ENCODE data around the gene TRAPPC1. TPM values are rescaled to one million over a fixed set of nuclear protein-coding genes. Genes with fewer than 3 reads are reported as not detected.

Gene TRAPPC1
- total RNA-seq, 2 donors from 2014 or later = 139 to 150 TPM

GRCh38 chr17:7887482-7888183, 44.1 kb downstream of the TRAPPC1 start:
- DNase-seq (peak; percentile 82 to 87), ATAC-seq (replicated peaks in 1 of 2) (peak; percentile 78 to 79)
- no peaks in the 10 kb centered on the region for H3K9me3 Mint-ChIP-seq
- no peak overlapping the region for H3K4me3 Mint-ChIP-seq
- no peaks in the 10 kb centered on the region for H3K27me3 Mint-ChIP-seq (ENCODE audit: low read depth)
- H3K4me1 Mint-ChIP-seq (ENCODE audit: low read depth) = no peaks in the 10 kb centered on the region
- no peak overlapping the region for H3K27ac Mint-ChIP-seq
- peaks cover 3 to 13% of the 10 kb centered on the region in 2 donors for H3K36me3 Mint-ChIP-seq (ENCODE audit: insufficient read depth in 2 of 2)

GRCh38 chr17:7887038-7887481, 44.7 kb downstream of the TRAPPC1 start:
- Mint-ChIP-seq H3K9me3 (no peaks in the 10 kb centered on the region), H3K27me3 (ENCODE audit: low read depth) (no peaks in the 10 kb centered on the region)

GRCh38 chr17:7886227-7887037, 45.3 kb downstream of the TRAPPC1 start:
- Mint-ChIP-seq H3K4me1 (ENCODE audit: low read depth) (no peaks in the 10 kb centered on the region), H3K4me3 (no peak overlapping the region), H3K27ac (no peak overlapping the region), H3K27me3 (ENCODE audit: low read depth) (no peaks in the 10 kb centered on the region), H3K36me3 (ENCODE audit: insufficient read depth in 2 of 2) (peaks cover 3 to 13% of the 10 kb centered on the region in 2 donors), H3K9me3 (no peaks in the 10 kb centered on the region)
- ATAC-seq (replicated peaks in 1 of 2) (peak; percentile 20 to 32), DNase-seq (peak; percentile 57 to 69)

More at GRCh38 chr17:7887038-7887481, 44.7 kb downstream of the TRAPPC1 start:
- peaks cover 3 to 13% of the 10 kb centered on the region in 2 donors for H3K36me3 Mint-ChIP-seq (ENCODE audit: insufficient read depth in 2 of 2)
- no peak for ATAC-seq (replicated peaks in 1 of 2)
- no peak overlapping the region for H3K4me3 Mint-ChIP-seq
- no peaks in the 10 kb centered on the region for H3K4me1 Mint-ChIP-seq (ENCODE audit: low read depth)
- no peak for DNase-seq
- H3K27ac Mint-ChIP-seq = no peak overlapping the region

GRCh38 chr17:7885367-7886226, 46.1 kb downstream of the TRAPPC1 start:
- H3K27ac Mint-ChIP-seq = no peak overlapping the region
- ATAC-seq (replicated peaks in 1 of 2) (peak; percentile 21 to 22), DNase-seq (peak; percentile 66 to 69)
- H3K4me1 Mint-ChIP-seq (ENCODE audit: low read depth) = no peaks in the 10 kb centered on the region
- no peak overlapping the region for H3K4me3 Mint-ChIP-seq
- H3K9me3 Mint-ChIP-seq = no peaks in the 10 kb centered on the region
- H3K27me3 Mint-ChIP-seq (ENCODE audit: low read depth) = no peaks in the 10 kb centered on the region
- peaks cover 3 to 10% of the 10 kb centered on the region in 2 donors for H3K36me3 Mint-ChIP-seq (ENCODE audit: insufficient read depth in 2 of 2)

GRCh38 chr17:7884581-7885366, 47.0 kb downstream of the TRAPPC1 start:
- H3K4me1 Mint-ChIP-seq (ENCODE audit: low read depth) = no peaks in the 10 kb centered on the region
- H3K36me3 Mint-ChIP-seq (ENCODE audit: insufficient read depth in 2 of 2) = peaks cover 3 to 4% of the 10 kb centered on the region in 2 donors
- peak overlapping the region; percentile 58 to 71 for H3K4me3 Mint-ChIP-seq
- no peaks in the 10 kb centered on the region for H3K27me3 Mint-ChIP-seq (ENCODE audit: low read depth)
- no peak overlapping the region for H3K27ac Mint-ChIP-seq
- DNase-seq = peak; percentile 36 to 42
- no peaks in the 10 kb centered on the region for H3K9me3 Mint-ChIP-seq
- peak in 1 of 2 donors; percentile 1 for ATAC-seq (replicated peaks in 1 of 2)

DNA sequence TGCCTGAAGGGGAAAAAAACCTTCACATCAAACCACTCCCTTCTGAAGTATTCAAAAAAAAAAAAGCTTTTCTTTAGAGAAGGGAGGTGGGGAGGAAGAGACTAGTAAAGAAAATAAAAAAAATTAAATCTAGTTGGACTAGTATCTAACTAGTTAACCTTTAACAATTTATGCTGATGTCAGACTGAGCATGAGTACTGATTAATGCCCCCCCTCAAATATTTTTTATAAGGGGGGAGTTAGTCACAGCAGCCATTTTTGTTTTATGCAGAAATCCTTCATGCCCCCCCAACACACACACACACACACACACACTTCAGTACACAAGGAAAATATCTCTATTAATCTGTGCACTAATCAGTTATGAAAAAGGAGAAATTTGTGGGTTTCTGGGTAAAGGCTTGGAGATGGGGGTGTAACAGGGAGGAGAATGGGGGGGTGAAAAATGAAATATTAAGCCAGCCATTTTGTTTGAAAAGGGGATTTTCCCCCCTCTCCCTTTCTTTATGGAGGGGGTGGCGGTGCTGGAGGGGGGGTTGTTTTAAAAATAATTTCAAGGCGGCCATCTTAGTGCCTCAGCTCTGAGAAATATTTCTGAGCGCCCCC, 47.9 kb downstream of the TRAPPC1 start:
- no peaks in the 10 kb centered on the region for H3K4me1 Mint-ChIP-seq (ENCODE audit: low read depth)
- peak overlapping the region; percentile 65 to 71 for H3K4me3 Mint-ChIP-seq
- peaks cover 2 to 3% of the 10 kb centered on the region in 2 donors for H3K36me3 Mint-ChIP-seq (ENCODE audit: insufficient read depth in 2 of 2)
- H3K27me3 Mint-ChIP-seq (ENCODE audit: low read depth) = no peaks in the 10 kb centered on the region
- no peaks in the 10 kb centered on the region for H3K9me3 Mint-ChIP-seq
- H3K27ac Mint-ChIP-seq = peak overlapping the region; percentile 34
- ATAC-seq (replicated peaks in 1 of 2) (no peak), DNase-seq (peak; percentile 13 to 31)

DNA sequence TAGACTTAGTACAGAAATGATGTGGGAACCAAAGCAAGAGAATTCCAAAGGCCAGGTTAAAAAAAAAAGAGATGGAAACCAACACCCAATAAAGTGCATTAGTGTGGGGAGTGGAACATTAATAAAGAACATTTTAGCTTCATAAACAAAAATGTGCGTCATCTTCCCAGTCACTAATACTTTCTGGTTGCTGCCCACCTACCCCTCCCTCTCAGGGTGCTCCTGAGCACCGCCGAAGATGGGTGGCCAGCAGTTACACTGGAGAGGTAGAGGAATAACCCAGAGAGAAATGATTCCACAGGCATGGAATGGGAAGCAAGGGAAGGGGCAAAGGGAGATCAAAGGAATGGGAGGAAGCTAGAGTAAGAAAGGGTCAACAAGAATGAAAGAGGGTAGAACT, 49.1 kb downstream of the TRAPPC1 start:
- Mint-ChIP-seq H3K9me3 (no peaks in the 10 kb centered on the region), H3K4me3 (no peak overlapping the region), H3K27me3 (ENCODE audit: low read depth) (no peaks in the 10 kb centered on the region), H3K36me3 (ENCODE audit: insufficient read depth in 2 of 2) (peaks cover 2 to 3% of the 10 kb centered on the region in 2 donors), H3K27ac (no peak overlapping the region), H3K4me1 (ENCODE audit: low read depth) (no peaks in the 10 kb centered on the region)
- ATAC-seq (replicated peaks in 1 of 2) (no peak), DNase-seq (no peak)

GRCh38 chr17:7882068-7882467, 49.7 kb downstream of the TRAPPC1 start:
- DNase-seq = no peak
- peaks cover 2 to 3% of the 10 kb centered on the region in 2 donors for H3K36me3 Mint-ChIP-seq (ENCODE audit: insufficient read depth in 2 of 2)
- H3K4me3 Mint-ChIP-seq = no peak overlapping the region
- no peaks in the 10 kb centered on the region for H3K4me1 Mint-ChIP-seq (ENCODE audit: low read depth)
- no peaks in the 10 kb centered on the region for H3K9me3 Mint-ChIP-seq
- no peak overlapping the region for H3K27ac Mint-ChIP-seq
- H3K27me3 Mint-ChIP-seq (ENCODE audit: low read depth) = no peaks in the 10 kb centered on the region
- no peak for ATAC-seq (replicated peaks in 1 of 2)

GRCh38 chr17:7881276-7882054, 50.3 kb downstream of the TRAPPC1 start:
- DNase-seq (no peak), ATAC-seq (replicated peaks in 1 of 2) (no peak)
- Mint-ChIP-seq H3K9me3 (no peaks in the 10 kb centered on the region), H3K36me3 (ENCODE audit: insufficient read depth in 2 of 2) (peaks cover 2 to 3% of the 10 kb centered on the region in 2 donors), H3K27me3 (ENCODE audit: low read depth) (no peaks in the 10 kb centered on the region), H3K4me3 (no peak overlapping the region), H3K4me1 (ENCODE audit: low read depth) (no peaks in the 10 kb centered on the region), H3K27ac (no peak overlapping the region)

Data from activated T-cell treated with anti-CD3 and anti-CD28 coated beads, Interleukin-2, amount 50 U/mL, for 72 hours (primary cell).